Measurements from ENCODE around the gene ALKBH6. TPM values are rescaled to one million over a fixed set of nuclear protein-coding genes. Genes with fewer than 3 reads are reported as not detected.

The ALKBH6 gene
- total and polyA plus RNA-seq, 9 of the 15 experiments (the other 6 are each of a cell fraction or from before 2014, with no cell fraction given), result 0.67 to 62.0 (median 34.5) TPM

GRCh38 chr19:36027696-36028095, 13.7 kb upstream of the ALKBH6 start:
- POLR2A ChIA-PET, result no interaction called here
- in situ Hi-C loops (cut with MboI), result no loop called here
- 90% methylated on average over 6 of the region's 6 CpGs for WGBS (ENCODE audit: insufficient coverage, low coverage, missing lambda C conversion rate)

GRCh38 chr19:36026091-36026876, 12.3 kb upstream of the ALKBH6 start:
- 97% methylated on average over 25 of the region's 49 CpGs for WGBS (ENCODE audit: insufficient coverage, low coverage, missing lambda C conversion rate)
- Histone ChIP-seq H2AFZ (ENCODE audit: low read depth, low read length) (no peak overlapping the region), H4K20me1 (replicated peaks; ENCODE audit: control insufficient read depth, insufficient read depth, low read length) (no peaks in the 10 kb centered on the region), H3K79me2 (ENCODE audit: control insufficient read depth, insufficient read depth, low read length) (no peaks in the 10 kb centered on the region), H3K4me3 (no peak overlapping the region), H3K9me3 (replicated peaks; ENCODE audit: control insufficient read depth, insufficient read depth, low read depth, low read length) (no peaks in the 10 kb centered on the region), H3K4me1 (replicated peaks in 1 of 2; ENCODE audit: control insufficient read depth in 2 of 2, insufficient read depth in 2 of 2, low read length in 2 of 2) (peaks cover 0 to 7% of the 10 kb centered on the region in 2 experiments; a peak in 1 of 5 replicates), H3K9me1 (ENCODE audit: control insufficient read depth, insufficient read depth, low read length) (no peaks in the 10 kb centered on the region), H3K9ac (ENCODE audit: insufficient read depth in 1 of 2, low read depth in 2 of 2, low read length in 2 of 2) (no peak overlapping the region; a peak in 1 of 4 replicates), H3K36me3 (ENCODE audit: control insufficient read depth, insufficient read depth, low read length) (peaks cover 47% of the 10 kb centered on the region; the same call in 2 of the 3 replicates), H3K4me2 (ENCODE audit: insufficient read depth, low read length) (no peak overlapping the region), H3K27ac (ENCODE audit: extremely low read depth, low read depth, low read length) (no peak overlapping the region), H3K27me3 (ENCODE audit: control insufficient read depth in 2 of 2, insufficient read depth in 2 of 2, low read length in 2 of 2) (no peaks in the 10 kb centered on the region)
- FAIRE-seq, result no peak
- TF ChIP-seq POLR2G (IDR thresholded peaks at IDR 0.05; ENCODE audit: low read depth, low read length) (peak; percentile 41; the same call in 1 of the 2 replicates), ESRRA (IDR thresholded peaks at IDR 0.05; ENCODE audit: borderline replicate concordance, low read depth) (no peak), ZBTB33 (CRISPR knock-in tag; IDR thresholded peaks at IDR 0.05) (peak; percentile 51; the same call in 1 of the 2 replicates), RBFOX2 (IDR thresholded peaks at IDR 0.05; ENCODE audit: low read depth, low read length) (0 out of 2 replicates have a peak, but pooled peaks have one; percentile 32), PHF21A (IDR thresholded peaks at IDR 0.05; ENCODE audit: borderline replicate concordance, low read depth) (no peak), EWSR1 (IDR thresholded peaks at IDR 0.05; ENCODE audit: borderline replicate concordance, low read depth, partially characterized antibody) (no peak)
- ChIA-PET CTCF (ENCODE audit: low intra/inter-chr PET ratio) (no interaction called here), POLR2A (no interaction called here)
- BruUV-seq (replicated peaks), result no TSS peak
- intact Hi-C loops (cut with micrococcal nuclease), result no loop called here
- no peak for DNase-seq (ENCODE audit: extremely low read depth in 1 of 4, low spot score in 3 of 4)
- in situ Hi-C loops (cut with MboI), result no loop called here
- ATAC-seq, result no peak

More at GRCh38 chr19:36027696-36028095, 13.7 kb upstream of the ALKBH6 start:
- H3K9ac ChIP-seq (ENCODE audit: insufficient read depth in 1 of 2, low read depth in 2 of 2, low read length in 2 of 2), result no peak overlapping the region
- no peak for FAIRE-seq
- peaks cover 0 to 15% of the 10 kb centered on the region in 2 experiments; a peak in 2 of 5 replicates for H3K4me1 ChIP-seq (replicated peaks in 1 of 2; ENCODE audit: control insufficient read depth in 2 of 2, insufficient read depth in 2 of 2, low read length in 2 of 2)
- no peak for ATAC-seq
- H3K4me3 ChIP-seq, result no peak overlapping the region
- H4K20me1 ChIP-seq (replicated peaks; ENCODE audit: control insufficient read depth, insufficient read depth, low read length), result no peaks in the 10 kb centered on the region
- BruUV-seq (replicated peaks), result no TSS peak
- H3K27me3 ChIP-seq (ENCODE audit: control insufficient read depth in 2 of 2, insufficient read depth in 2 of 2, low read length in 2 of 2), result no peaks in the 10 kb centered on the region
- no peaks in the 10 kb centered on the region for H3K79me2 ChIP-seq (ENCODE audit: control insufficient read depth, insufficient read depth, low read length)
- DNase-seq (ENCODE audit: extremely low read depth in 1 of 4, low spot score in 3 of 4), result no peak
- peaks cover 41% of the 10 kb centered on the region; the same call in 2 of the 3 replicates for H3K36me3 ChIP-seq (ENCODE audit: control insufficient read depth, insufficient read depth, low read length)
- TF ChIP-seq JUNB (CRISPR knock-in tag; conservative IDR thresholded peaks at IDR 0.05) (no peak), ZNF121 (CRISPR knock-in tag; conservative IDR thresholded peaks at IDR 0.05) (peak; percentile 76)
- no peaks in the 10 kb centered on the region for H3K9me3 ChIP-seq (replicated peaks; ENCODE audit: control insufficient read depth, insufficient read depth, low read depth, low read length)
- CTCF ChIA-PET (ENCODE audit: low intra/inter-chr PET ratio), result no interaction called here
- no peak overlapping the region for H2AFZ ChIP-seq (ENCODE audit: low read depth, low read length)
- no peaks in the 10 kb centered on the region for H3K9me1 ChIP-seq (ENCODE audit: control insufficient read depth, insufficient read depth, low read length)
- no peak overlapping the region for H3K4me2 ChIP-seq (ENCODE audit: insufficient read depth, low read length)
- intact Hi-C loops (cut with micrococcal nuclease), result no loop called here
- no peak overlapping the region for H3K27ac ChIP-seq (ENCODE audit: extremely low read depth, low read depth, low read length)

Measured in K562 (cell line).